Endothelial cell of umbilical vein (primary cell): ENCODE measurements around the gene NOP58. TPM values are rescaled to one million over a fixed set of nuclear protein-coding genes. Genes with fewer than 3 reads are reported as not detected.
A peak's percentile ranks its signal among the peaks of the same experiment; 100 is the strongest.

ENCODE experiments used
- BruUV-seq: library from RNA; stranded (reverse); fragments of 400-500 nt; replicated peaks from 2 replicates; lab custom pipeline; 2021; lab: Mats Ljungman, UMichigan
- CTCF ChIA-PET: fragments of 300-600, 350-600 bp; sonication (Branson Sonifier 250); formaldehyde crosslinking; loops from one replicate; lab custom pipeline; 2021; ENCODE audit warnings: antibody characterized with exemption, inconsistent platforms; lab: Charles Lee
- POLR2A ChIA-PET: fragments of 300-600, 350-600 bp; sonication (Branson Sonifier 250); formaldehyde crosslinking; loops from one replicate; lab custom pipeline; 2021; ENCODE audit warnings: antibody characterized with exemption, inconsistent platforms; lab: Charles Lee
- DNase-seq: peaks from one replicate; pipeline ENCODE4 v3.0.0-alpha.2; 2011; ENCODE audit warnings: low read depth, low spot score
- FAIRE-seq: peaks from 2 replicates; lab custom pipeline; 2011; peaks lifted over from hg19 to GRCh38; lab: Jason Lieb, UNC
- H2AFZ ChIP-seq: 2 replicates; pipeline ENCODE4 v1.6.0; 2012; ENCODE audit warnings: low read depth, low read length, control low read depth, inconsistent platforms
- H3K27ac ChIP-seq: 2 replicates; pipeline ENCODE4 v1.5.1; 2011; ENCODE audit warnings: low read depth, mild to moderate bottlenecking, control low read depth, low read length, moderate library complexity; ENCODE audit not compliant: insufficient read depth
- H3K27me3 ChIP-seq, 2 experiments: 2 replicates each; pipeline versions ENCODE4 v1.6.0 to v1.6.1; 2011; ENCODE audit warnings: low read length in 2 of 2, mixed read lengths in 1 of 2; ENCODE audit not compliant: control insufficient read depth in 2 of 2, insufficient read depth in 2 of 2
- H3K36me3 ChIP-seq, 2 experiments: 2 replicates in 1 of 2; 3 replicates in 1 of 2; pipeline ENCODE4 v1.5.1; 2011; ENCODE audit warnings: low read length in 2 of 2, mild to moderate bottlenecking in 1 of 2, moderate library complexity in 1 of 2; ENCODE audit not compliant: control insufficient read depth in 2 of 2, insufficient read depth in 2 of 2; ENCODE audit errors: extremely low read depth in 1 of 2
- H3K4me1 ChIP-seq: 3 replicates; pipeline ENCODE4 v1.5.1; 2011; ENCODE audit warnings: mild to moderate bottlenecking, low read length; ENCODE audit not compliant: control insufficient read depth, insufficient read depth; ENCODE audit errors: extremely low read depth
- H3K4me2 ChIP-seq: 2 replicates; pipeline ENCODE4 v1.6.1; 2011; ENCODE audit warnings: low read length, control low read depth, mixed read lengths; ENCODE audit not compliant: insufficient read depth
- H3K4me3 ChIP-seq, 3 experiments: fragments of 200-600 bp in 1 of 3; sonication (generic), shearing (Covaris generic) in 1 of 3; replicated peaks in 1 of 3; 2 replicates each; pipeline ENCODE4 v1.5.1; 2011 to 2016; ENCODE audit warnings: control low read depth in 3 of 3, low read length in 3 of 3, mild to moderate bottlenecking in 2 of 3, inconsistent platforms in 1 of 3, low read depth in 1 of 3, moderate library complexity in 1 of 3; ENCODE audit not compliant: insufficient read depth in 1 of 3
- H3K79me2 ChIP-seq: 2 replicates; pipeline ENCODE4 v1.6.0; 2012; ENCODE audit warnings: low read length, inconsistent platforms; ENCODE audit not compliant: control insufficient read depth, insufficient read depth
- H3K9ac ChIP-seq: replicated peaks from 2 replicates; pipeline ENCODE3; 2011; ENCODE audit warnings: low read length, control low read depth; ENCODE audit not compliant: insufficient read depth; ENCODE audit errors: extremely low read depth
- H3K9me1 ChIP-seq: replicated peaks from 3 replicates; pipeline ENCODE4 v1.6.0; 2011; ENCODE audit warnings: mild to moderate bottlenecking, low read length; ENCODE audit not compliant: control insufficient read depth, insufficient read depth; ENCODE audit errors: extremely low read depth
- H3K9me3 ChIP-seq: replicated peaks from 2 replicates; pipeline ENCODE4 v1.5.1; 2012; ENCODE audit warnings: low read length, inconsistent platforms; ENCODE audit not compliant: control insufficient read depth, insufficient read depth
- H4K20me1 ChIP-seq: replicated peaks from 2 replicates; pipeline ENCODE3; 2011; ENCODE audit warnings: mild to moderate bottlenecking, low read length; ENCODE audit not compliant: control insufficient read depth, insufficient read depth; ENCODE audit errors: extremely low read depth
- EZH2 ChIP-seq: IDR thresholded peaks from 2 replicates; pipeline ENCODE4 v1.6.1; 2012; ENCODE audit warnings: borderline replicate concordance, low read depth, mild to moderate bottlenecking, moderate library complexity, low read length, inconsistent platforms; ENCODE audit not compliant: severe bottlenecking
- FOS ChIP-seq: IDR thresholded peaks from 2 replicates; pipeline ENCODE4 v1.6.1; 2011; ENCODE audit warnings: mild to moderate bottlenecking, low read length, moderate library complexity, borderline replicate concordance; ENCODE audit not compliant: insufficient read depth
- GATA2 ChIP-seq: IDR thresholded peaks from 2 replicates; pipeline ENCODE4 v1.7.0; 2011; ENCODE audit warnings: low read depth, mild to moderate bottlenecking, moderate library complexity, mixed read lengths, low read length; ENCODE audit not compliant: insufficient read length, insufficient read depth
- JUN ChIP-seq: IDR thresholded peaks from 2 replicates; pipeline ENCODE4 v1.6.1; 2011; ENCODE audit warnings: borderline replicate concordance, low read depth; ENCODE audit not compliant: insufficient read length, insufficient read depth
- MYC ChIP-seq: IDR thresholded peaks from one replicate; pipeline ENCODE4 v1.6.1; 2011; ENCODE audit warnings: mild to moderate bottlenecking, low read depth, low read length
- POLR2A ChIP-seq: IDR thresholded peaks from 2 replicates; pipeline ENCODE4 v1.6.1; 2012; ENCODE audit warnings: low read depth, mild to moderate bottlenecking, control low read depth, low read length
- POLR2AphosphoS5 ChIP-seq: IDR thresholded peaks from 2 replicates; pipeline ENCODE4 v1.6.1; 2012; ENCODE audit warnings: low read depth, mild to moderate bottlenecking, control low read depth, low read length, moderate library complexity; ENCODE audit not compliant: insufficient read depth
- dilution Hi-C: fragments of 300-500 bp; cut with MboI; formaldehyde crosslinking; loops from one replicate; pipeline ENCODE4 v1.15.0; 2019; ENCODE audit warnings: low sequenced_read_pairs; ENCODE audit not compliant: extremely low pct_ligation_motif_present
- intact Hi-C: fragments of 100-400 bp; cut with micrococcal nuclease; formaldehyde crosslinking; loops from one replicate; pipeline ENCODE4 v1.10.0; 2022
- polyA plus RNA-seq, 4 experiments: library from polyadenylated mRNA; depleted of rRNA in 3 of 4; stranded (reverse) in 3 of 4; unstranded in 1 of 4; fragments of >200 nt; gene quantifications; 2 replicates each; pipeline versions ENCODE4 v1.2.1 to v1.2.3, GENCODE V29; 2011 to 2012; ENCODE audit warnings: missing spikeins in 1 of 4
- total RNA-seq: library from RNA; stranded (reverse); gene quantifications from 2 replicates; pipeline ENCODE4 v1.2.3, GENCODE V29; 2021
- TF ChIP-seq, protein P1 (sequence below), 2 donors: IDR thresholded peaks; 1 replicate in 1 of 2; 2 replicates in 1 of 2; pipeline ENCODE4 v1.5.1; 2011; ENCODE audit warnings: low read length in 2 of 2, mild to moderate bottlenecking in 2 of 2, moderate library complexity in 2 of 2, control low read depth in 1 of 2, inconsistent platforms in 1 of 2, low read depth in 1 of 2; ENCODE audit not compliant: insufficient read depth in 1 of 2; ENCODE audit errors: extremely low read depth in 1 of 2
- TF ChIP-seq, protein P2 (sequence below): IDR thresholded peaks from 2 replicates; pipeline ENCODE4 v1.6.1; 2011; ENCODE audit not compliant: insufficient read depth, insufficient read length

NOP58 gene
- total and polyA plus RNA-seq, 2 donors (not counting 3 experiments of a cell fraction or from before 2014, with no cell fraction given) = 21.7 to 71.4 TPM

DNA sequence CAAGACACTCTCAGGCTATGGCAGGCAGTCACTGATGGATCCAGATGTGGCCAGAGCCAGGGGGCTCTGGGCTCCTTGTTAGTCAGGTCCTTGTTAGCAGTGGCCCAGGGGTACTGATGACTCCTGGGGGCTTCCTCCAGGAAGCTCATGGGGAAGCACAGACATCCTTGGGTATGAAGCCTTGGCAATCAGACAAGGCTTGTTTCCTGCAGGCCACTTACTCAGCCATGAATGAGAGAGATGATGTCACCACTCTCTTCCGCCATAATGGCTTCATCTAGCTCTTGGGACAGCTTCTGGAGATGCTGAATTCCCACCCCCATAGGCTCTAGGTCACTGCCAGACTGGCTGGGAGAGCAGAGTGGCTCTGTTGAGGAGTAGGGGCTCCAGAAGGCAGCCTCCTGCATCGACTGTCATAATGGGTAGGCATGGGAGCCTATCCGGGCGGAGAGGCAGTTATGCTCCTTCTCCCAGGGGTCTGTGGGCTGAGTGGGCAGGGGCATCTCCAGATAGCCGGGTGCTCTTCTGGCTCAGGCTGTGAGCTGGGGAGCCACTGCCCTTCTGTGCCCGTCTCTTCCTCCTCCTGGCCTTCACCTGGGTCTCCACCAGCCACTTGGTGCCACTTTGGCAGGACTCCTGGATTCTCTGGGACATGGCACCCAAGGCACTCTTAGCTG lies 70.4 kb downstream of the NOP58 start:
- ChIA-PET POLR2A (interaction anchor here (0.6 to 0.7 kb wide), 2 partner anchors 19 to 168 kb away, joined by 3 to 6 read pairs; no protein-coding TSS in a partner anchor), CTCF (interaction anchor here (1.0 to 2.1 kb wide), 4 partner anchors 10 to 42 kb away, joined by 3 to 6 read pairs (median 4); no protein-coding TSS in a partner anchor)
- DNase-seq = peak; percentile 88

More for the DNA sequence above, 70.4 kb downstream of the NOP58 start:
- dilution Hi-C loops (no loop called here), intact Hi-C loops (loop anchor here (1.0 to 2.0 kb wide), 3 partner anchors 19 to 41 kb away; no protein-coding TSS in a partner anchor)
- Histone ChIP-seq H3K27me3 (no peaks in the 10 kb centered on the region), H3K4me3 (no peak overlapping the region), H3K9me1 (no peaks in the 10 kb centered on the region), H4K20me1 (no peaks in the 10 kb centered on the region), H2AFZ (no peak overlapping the region), H3K27ac (peak overlapping the region; percentile 59), H3K9me3 (no peaks in the 10 kb centered on the region), H3K4me1 (peaks cover 31% of the 10 kb centered on the region), H3K79me2 (no peaks in the 10 kb centered on the region), H3K4me2 (peak overlapping the region; percentile 3), H3K9ac (no peak overlapping the region), H3K36me3 (no peaks in the 10 kb centered on the region)
- no TSS peak for BruUV-seq
- FAIRE-seq = peak; percentile 100
- TF ChIP-seq POLR2AphosphoS5 = peak; percentile 94
- peak; percentile 91 for TF ChIP-seq JUN
- TF ChIP-seq FOS = peak; percentile 86
- no peak for TF ChIP-seq EZH2
- peak; percentile 74 for TF ChIP-seq GATA2
- TF ChIP-seq, protein P1, sequence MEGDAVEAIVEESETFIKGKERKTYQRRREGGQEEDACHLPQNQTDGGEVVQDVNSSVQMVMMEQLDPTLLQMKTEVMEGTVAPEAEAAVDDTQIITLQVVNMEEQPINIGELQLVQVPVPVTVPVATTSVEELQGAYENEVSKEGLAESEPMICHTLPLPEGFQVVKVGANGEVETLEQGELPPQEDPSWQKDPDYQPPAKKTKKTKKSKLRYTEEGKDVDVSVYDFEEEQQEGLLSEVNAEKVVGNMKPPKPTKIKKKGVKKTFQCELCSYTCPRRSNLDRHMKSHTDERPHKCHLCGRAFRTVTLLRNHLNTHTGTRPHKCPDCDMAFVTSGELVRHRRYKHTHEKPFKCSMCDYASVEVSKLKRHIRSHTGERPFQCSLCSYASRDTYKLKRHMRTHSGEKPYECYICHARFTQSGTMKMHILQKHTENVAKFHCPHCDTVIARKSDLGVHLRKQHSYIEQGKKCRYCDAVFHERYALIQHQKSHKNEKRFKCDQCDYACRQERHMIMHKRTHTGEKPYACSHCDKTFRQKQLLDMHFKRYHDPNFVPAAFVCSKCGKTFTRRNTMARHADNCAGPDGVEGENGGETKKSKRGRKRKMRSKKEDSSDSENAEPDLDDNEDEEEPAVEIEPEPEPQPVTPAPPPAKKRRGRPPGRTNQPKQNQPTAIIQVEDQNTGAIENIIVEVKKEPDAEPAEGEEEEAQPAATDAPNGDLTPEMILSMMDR (IDR thresholded peaks at IDR 0.05; ENCODE audit: extremely low read depth in 1 of 2, insufficient read depth in 1 of 2, low read depth in 1 of 2, low read length in 2 of 2) = no peak
- TF ChIP-seq, protein P2, sequence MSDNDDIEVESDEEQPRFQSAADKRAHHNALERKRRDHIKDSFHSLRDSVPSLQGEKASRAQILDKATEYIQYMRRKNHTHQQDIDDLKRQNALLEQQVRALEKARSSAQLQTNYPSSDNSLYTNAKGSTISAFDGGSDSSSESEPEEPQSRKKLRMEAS = no peak
- peak; percentile 68 for TF ChIP-seq POLR2A
- no peak for TF ChIP-seq MYC
